KG1 (cell line): ENCODE data around the gene SFXN5.
A peak's percentile ranks its signal among the peaks of the same experiment; 100 is the strongest.
"Not testable (repeated sequence)": the region's sequence is repeated elsewhere in the genome, so short reads cannot be mapped to it uniquely, and the experiment has no call there.

Experiments used
- DNase-seq: peaks from one replicate; lab custom pipeline; 2025; lab: John Stamatoyannopoulos, UW

Gene SFXN5

GRCh38 chr2:73100956-73101355, 29.4 kb upstream of the SFXN5 start:
- no peak for DNase-seq

- no peak for DNase-seq
Measured at GRCh38 chr2:73099486-73099885, 28.0 kb upstream of the SFXN5 start.

- no peak for DNase-seq
Measured at GRCh38 chr2:73095910-73096309, 24.4 kb upstream of the SFXN5 start.

GRCh38 chr2:73093601-73094218, 22.2 kb upstream of the SFXN5 start:
- DNase-seq = not testable (repeated sequence)

- DNase-seq = no peak
Measured at GRCh38 chr2:73092146-73092783, 20.8 kb upstream of the SFXN5 start.

- no peak for DNase-seq
Measured at GRCh38 chr2:73091696-73092095, 20.2 kb upstream of the SFXN5 start.

- DNase-seq = no peak
Measured at GRCh38 chr2:73091164-73091563, 19.7 kb upstream of the SFXN5 start.

- DNase-seq = no peak
Measured at GRCh38 chr2:73089270-73090030, 17.9 kb upstream of the SFXN5 start.

GRCh38 chr2:73088703-73089102, 17.2 kb upstream of the SFXN5 start:
- no peak for DNase-seq

GRCh38 chr2:73088211-73088610, 16.7 kb upstream of the SFXN5 start:
- DNase-seq = no peak

GRCh38 chr2:73087311-73087710, 15.8 kb upstream of the SFXN5 start:
- no peak for DNase-seq

- peak; percentile 69 for DNase-seq
Measured at GRCh38 chr2:73085691-73086090, 14.2 kb upstream of the SFXN5 start.

- DNase-seq = no peak
Measured at GRCh38 chr2:73084971-73085370, 13.5 kb upstream of the SFXN5 start.

GRCh38 chr2:73083886-73084800, 12.6 kb upstream of the SFXN5 start:
- no peak for DNase-seq

GRCh38 chr2:73082523-73083410, 11.3 kb upstream of the SFXN5 start:
- DNase-seq = no peak

- no peak for DNase-seq
Measured at GRCh38 chr2:73081181-73081671, 9.7 kb upstream of the SFXN5 start.

GRCh38 chr2:73080321-73081131, 9.0 kb upstream of the SFXN5 start:
- DNase-seq = no peak

GRCh38 chr2:73079636-73080035, 8.1 kb upstream of the SFXN5 start:
- no peak for DNase-seq

- no peak for DNase-seq
Measured at GRCh38 chr2:73078457-73079411, 7.2 kb upstream of the SFXN5 start.
